Stimulated activated CD4-positive, alpha-beta T cell treated with anti-CD3 and anti-CD28 coated beads, Interleukin-1b, Interleukin-23, amount 100 ng/mL, for 4 hours (primary cell): ENCODE results near the gene TXNDC8.
"Not testable (repeated sequence)": the region's sequence is repeated elsewhere in the genome, so short reads cannot be mapped to it uniquely, and the experiment has no call there.

Experiments
- DNase-seq, 2 donors: peaks; one replicate each; pipeline ENCODE4 v3.0.0-alpha.2; 2020; ENCODE audit warnings: low read depth in 2 of 2

Gene TXNDC8

DNA sequence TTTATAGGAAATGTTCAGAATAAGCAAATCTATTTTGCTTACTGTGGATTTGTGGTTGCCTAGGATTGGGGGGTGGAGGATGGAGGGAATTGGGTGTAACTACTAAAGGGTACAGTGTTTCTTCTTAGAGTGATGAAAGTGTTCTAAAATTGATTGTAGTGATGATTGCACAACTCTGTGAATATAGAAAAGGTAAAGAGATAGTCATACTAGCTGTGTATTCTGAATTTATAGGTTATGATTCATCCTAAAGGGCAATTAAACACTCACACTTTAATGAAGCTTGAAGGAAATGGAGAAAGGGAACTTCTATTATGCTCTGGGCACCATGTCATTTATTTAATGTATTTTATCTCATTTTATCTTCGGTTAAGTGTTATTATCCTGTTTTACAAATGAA lies 9.9 kb downstream of the TXNDC8 start:
- no peak for DNase-seq

DNA sequence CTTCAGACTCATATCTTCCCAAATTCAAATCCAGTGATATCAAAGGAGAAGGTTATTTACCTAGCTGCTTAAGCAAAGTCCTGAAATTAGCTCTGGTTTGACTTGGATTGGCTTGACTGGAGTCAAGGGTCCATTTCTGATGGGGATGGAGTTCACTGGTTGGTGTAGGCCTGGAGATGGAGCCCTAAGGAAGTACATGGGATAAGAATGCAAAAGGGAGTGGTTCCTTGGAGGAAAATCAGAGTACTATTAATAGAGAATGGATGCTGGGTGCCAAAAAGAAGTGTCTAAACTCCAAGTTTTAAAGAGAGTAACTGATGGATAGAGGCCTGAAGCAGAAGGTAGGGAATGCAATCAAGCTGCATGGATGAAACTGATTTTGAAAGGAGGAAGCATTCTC lies 13.8 kb downstream of the TXNDC8 start:
- DNase-seq = no peak

GRCh38 chr9:110320651-110321445 lies 16.8 kb downstream of the TXNDC8 start:
- no peak for DNase-seq

GRCh38 chr9:110319781-110320492 lies 17.7 kb downstream of the TXNDC8 start:
- no peak for DNase-seq

DNA sequence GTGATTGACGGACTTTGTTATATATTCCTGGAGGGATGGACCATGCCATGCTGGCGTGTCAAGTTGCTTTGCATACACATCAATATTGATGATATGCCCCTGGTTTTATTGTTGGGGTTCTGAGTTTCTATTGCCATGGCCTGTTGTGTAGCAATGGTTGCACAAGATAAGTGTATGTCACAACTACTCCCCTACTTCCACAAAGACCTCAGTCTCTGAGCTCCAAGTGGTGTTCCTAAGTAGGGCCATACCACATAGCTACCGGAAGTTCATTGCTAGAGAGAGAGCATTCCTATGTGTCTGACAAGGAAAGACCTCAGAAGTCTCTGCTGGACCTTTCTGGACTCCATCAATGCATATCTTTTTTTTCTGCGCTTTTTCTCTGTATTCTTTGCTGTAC lies 19.8 kb downstream of the TXNDC8 start:
- DNase-seq = no peak

DNA sequence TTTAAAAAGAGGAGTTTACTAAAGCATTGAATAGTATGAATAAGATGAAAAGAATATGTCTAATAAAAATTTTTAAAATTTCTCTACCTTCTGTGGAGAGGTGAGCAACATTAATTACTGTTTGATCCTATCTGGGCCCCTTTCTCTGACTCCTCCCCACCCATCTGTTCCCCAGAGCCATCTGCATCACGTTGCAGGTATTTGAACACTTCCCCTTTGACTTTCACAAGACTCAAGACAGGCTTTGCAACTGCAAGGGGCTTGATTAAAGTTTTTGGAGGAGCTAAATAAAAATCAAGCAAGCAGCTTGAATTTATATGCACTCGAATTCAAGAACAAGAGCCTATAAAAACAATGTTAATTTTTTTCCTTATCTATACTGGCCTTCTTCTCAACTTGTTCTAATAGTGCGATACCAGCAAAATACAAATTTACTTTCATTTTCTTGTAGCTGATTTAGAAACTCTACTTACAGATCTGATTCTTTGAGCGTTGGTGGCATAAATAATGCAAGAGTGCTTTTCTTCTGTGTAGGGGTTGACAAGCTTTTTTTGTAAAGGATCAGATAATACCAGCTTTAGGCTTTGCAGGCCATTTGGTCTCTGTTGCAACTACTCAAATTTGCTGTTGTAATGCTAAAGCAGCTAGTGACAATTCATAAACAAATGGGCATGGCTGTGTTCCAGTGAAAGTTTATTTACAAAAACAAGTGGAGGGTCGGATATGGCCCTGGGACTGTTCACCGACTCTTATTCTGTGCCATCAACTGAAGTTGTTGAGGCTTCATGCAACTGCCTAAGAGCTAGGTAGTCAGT lies 21.2 kb downstream of the TXNDC8 start:
- no peak for DNase-seq

GRCh38 chr9:110311978-110312377 lies 25.7 kb downstream of the TXNDC8 start:
- not testable (repeated sequence) for DNase-seq

DNA sequence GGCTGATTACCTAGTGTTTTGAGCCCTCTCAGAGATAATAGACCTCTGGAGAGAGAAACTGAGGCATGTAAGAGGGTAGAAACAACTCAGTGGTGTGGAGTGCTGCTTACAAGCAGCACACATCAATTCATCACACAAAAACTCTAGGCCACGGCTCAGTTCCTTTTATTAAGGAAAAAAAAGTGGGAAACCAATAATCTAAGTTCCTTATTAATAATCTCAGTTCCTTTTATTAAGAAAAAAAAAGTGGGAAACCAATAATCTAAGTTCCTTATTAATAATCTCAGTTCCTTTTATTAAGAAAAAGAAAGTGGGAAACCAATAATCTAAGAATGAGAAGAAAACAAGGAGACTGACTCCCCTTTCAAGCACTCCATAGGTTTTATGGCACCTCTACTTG lies 28.0 kb downstream of the TXNDC8 start:
- DNase-seq = no peak

DNA sequence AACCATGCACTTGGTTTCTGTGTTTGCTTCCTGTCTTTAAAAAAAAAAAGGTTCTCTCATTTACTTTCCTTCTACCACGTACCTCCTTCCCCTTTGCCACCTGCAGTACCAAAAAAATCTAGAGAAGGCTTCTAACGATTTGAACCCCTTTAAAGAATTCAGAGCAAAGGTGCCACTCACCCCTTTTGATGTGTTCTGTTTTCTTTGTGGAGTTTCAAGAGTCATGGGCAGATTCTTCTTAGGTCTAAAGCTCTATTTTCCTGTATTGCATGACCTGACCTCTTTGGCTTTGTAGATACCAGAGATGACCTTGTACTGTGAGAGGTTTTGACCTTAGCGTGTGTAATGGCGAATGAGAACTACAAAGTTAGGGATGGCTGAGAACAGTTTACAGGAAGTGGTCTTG lies 29.0 kb downstream of the TXNDC8 start:
- no peak for DNase-seq

DNA sequence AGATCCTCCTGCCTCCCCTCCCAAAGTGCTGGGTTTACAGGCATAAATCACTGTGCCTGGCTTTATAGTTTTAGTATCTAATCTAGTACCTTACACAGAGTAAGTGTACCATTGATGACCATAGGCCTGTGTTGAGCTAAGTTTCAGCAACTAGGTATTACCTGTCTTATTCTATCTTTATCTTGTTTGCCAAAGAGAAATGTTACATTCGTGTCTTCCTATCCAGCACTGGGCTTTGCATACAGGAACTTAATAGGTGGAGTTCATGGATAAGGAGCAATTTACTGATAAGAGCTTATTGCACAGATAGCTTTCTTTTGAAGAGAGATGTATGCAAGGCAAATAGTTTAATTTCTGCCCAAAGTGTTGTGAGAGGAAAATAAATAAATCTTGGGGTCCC lies 30.5 kb downstream of the TXNDC8 start:
- DNase-seq = no peak

DNA sequence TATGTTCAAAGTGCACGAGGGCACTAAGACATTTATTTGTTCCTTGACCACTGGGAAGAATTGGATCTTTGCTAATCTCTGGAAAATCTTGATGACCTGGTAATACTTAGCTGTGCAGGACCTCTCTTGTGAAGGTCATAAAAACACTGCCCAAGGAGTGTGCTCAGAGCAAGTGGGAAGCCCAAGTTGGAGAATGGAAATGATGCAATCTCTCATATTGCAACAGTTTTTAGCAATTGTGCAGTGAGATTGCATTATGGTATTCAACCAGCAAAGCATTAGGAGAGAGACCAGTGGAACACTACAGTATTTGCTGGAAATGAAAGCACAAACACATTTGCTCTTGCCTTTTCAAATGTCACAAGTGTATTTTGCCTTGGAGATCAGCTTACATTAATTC lies 34.5 kb downstream of the TXNDC8 start:
- DNase-seq = no peak

DNA sequence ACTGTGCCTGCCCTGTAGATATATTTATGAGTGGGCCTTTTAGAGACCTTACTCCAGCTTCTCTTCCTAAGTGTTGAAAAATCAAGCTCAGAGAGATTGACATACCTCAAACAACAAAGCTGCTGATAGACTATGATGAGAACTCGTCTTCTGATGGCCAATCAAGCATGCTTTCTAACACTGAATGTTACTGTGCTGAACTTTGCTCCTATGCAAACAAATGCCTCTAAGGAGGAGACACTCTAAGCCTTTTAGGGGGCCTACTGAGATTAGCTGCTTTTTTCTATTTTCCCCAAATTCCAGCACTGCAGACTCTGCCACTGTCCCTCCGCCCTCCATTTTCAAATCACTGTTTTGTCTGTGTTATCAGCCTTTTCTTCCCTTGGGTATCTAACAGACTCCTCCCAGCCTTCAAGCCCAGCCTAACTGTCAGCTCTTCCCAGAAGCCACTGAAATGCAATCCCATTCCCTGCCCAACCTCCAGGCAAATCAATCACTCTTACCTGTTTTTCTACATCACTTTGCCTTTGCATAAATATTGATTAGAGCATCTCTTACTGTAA lies 39.5 kb downstream of the TXNDC8 start:
- no peak for DNase-seq

- DNase-seq = no peak
Observed at GRCh38 chr9:110293248-110293647, 44.4 kb downstream of the TXNDC8 start.

DNA sequence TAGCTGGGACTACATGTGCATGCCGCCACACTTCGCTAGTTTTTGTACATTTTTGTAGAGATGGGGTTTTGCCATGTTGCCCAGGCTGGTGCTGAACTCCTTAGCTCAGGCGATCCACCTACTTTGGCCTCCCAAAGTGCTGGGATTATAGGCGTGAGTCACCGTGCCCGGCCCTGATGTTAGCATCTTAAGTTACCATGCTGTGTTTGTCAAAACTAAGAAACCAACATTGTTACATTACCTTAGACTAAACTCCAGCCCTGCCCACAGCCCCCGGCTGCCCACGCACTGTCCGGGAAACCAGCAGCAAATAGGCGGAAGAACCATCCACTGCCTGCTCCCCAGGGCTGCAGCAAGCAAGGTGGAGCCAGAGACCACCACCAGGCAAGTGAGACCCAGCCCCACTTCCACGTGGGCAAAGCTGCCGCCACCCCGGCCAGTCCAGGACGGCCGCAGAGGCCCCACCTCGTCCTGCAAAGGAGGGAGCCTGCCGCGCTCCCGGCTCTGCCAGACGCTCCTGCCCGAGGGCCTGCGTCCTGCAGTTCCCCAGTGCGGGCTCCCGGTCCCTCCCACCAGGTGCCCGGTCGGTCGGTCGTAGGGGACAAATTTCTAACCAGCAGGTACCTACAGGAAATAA lies 45.6 kb downstream of the TXNDC8 start:
- no peak for DNase-seq

- DNase-seq = no peak
Observed at GRCh38 chr9:110290001-110290400, 47.7 kb downstream of the TXNDC8 start.

- DNase-seq = no peak
Observed at GRCh38 chr9:110288503-110288902, 49.2 kb downstream of the TXNDC8 start.

DNA sequence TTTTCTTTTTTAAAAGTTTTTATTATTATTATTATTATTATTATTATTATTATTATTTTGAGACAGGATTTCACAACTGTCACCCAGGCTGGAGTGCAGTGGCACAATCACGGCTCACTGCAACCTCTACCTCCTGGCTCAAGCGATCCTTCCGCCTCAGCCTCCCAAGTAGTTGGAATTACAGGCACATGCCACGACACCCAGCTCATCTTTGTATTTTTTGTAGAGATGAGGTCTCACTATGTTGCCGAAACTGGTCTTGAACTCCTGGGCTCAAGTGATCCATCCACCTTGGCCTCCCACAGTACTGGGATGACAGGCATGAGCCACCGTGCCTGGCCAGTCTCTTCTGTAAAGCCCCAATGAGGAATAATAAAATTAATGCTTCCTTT lies 50.4 kb downstream of the TXNDC8 start:
- no peak for DNase-seq

DNA sequence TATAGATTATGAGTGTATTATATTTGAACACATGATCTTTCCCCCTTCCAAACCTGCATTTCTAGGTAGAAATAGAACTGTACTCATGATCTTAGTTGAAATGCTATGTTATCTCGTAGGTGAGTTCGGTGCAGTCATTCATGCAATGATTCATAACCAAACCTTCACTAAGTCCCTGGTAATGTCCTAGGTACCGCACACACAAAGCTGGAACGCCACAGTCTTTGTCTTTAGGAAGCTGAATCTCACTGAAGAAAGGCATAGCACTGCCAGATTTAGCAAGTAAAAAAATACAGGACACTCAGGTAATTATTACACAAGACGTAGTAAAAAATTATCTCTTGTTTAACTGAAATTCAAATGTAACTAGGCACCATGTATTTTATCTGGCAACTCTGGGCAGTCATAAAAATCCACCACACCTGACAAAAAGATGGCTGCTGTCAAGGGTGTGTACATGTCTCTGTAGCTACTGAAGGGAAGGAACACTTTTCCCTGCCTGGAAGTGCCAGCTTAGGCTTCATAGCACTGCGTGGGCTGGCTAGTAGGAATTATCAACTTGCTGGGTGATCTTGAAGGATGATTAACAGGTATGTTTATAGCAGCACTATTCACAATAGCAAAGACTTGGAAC lies 53.3 kb downstream of the TXNDC8 start:
- DNase-seq = no peak

GRCh38 chr9:110283751-110284150 lies 53.9 kb downstream of the TXNDC8 start:
- DNase-seq = no peak

DNA sequence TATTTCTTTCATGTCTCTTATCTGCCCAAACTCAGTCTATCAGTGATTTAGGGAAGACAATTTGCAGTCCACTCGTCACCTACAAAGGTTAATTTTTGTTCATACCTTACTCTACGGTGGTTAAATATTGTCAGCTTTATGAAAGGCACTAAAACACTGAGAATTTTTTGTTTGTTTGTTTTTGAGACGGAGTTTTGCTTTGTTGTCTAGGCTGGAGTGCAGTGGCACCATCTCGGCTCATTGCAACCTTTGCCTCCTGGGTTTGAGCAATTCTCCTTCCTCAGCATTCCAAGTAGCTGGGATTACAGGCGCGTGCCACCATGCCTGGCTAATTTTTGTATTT lies 55.0 kb downstream of the TXNDC8 start:
- no peak for DNase-seq

- no peak for DNase-seq
Observed at GRCh38 chr9:110282018-110282738, 55.5 kb downstream of the TXNDC8 start.
